Activated CD4-positive, alpha-beta T cell treated with anti-CD3 and anti-CD28 coated beads for 48 hours (primary cell): ENCODE results near the gene CLEC16A.

ENCODE experiments used
- DNase-seq: peaks from one replicate; pipeline ENCODE4 v3.0.0-alpha.2; 2020

CLEC16A gene

DNA sequence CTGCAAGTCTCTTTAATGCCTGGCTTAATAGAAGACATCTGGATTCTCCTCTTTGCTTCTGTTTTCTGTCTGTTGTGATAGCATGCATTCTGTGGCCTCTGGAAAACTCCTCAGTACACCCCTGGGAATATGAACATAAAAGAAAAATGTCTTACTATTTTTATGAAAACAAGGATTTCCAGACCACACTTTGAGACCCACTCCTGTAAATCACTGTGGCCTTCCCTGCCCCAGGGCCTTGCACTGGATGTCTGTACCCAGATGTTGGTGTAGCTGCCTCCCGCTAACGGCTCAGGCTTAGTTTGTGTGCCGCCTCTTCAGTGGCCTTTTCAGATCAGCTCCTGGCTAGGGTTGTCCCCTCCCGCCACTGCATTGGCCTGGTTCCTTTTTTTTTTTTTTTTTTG lies 185.0 kb downstream of the CLEC16A start:
- no peak for DNase-seq

DNA sequence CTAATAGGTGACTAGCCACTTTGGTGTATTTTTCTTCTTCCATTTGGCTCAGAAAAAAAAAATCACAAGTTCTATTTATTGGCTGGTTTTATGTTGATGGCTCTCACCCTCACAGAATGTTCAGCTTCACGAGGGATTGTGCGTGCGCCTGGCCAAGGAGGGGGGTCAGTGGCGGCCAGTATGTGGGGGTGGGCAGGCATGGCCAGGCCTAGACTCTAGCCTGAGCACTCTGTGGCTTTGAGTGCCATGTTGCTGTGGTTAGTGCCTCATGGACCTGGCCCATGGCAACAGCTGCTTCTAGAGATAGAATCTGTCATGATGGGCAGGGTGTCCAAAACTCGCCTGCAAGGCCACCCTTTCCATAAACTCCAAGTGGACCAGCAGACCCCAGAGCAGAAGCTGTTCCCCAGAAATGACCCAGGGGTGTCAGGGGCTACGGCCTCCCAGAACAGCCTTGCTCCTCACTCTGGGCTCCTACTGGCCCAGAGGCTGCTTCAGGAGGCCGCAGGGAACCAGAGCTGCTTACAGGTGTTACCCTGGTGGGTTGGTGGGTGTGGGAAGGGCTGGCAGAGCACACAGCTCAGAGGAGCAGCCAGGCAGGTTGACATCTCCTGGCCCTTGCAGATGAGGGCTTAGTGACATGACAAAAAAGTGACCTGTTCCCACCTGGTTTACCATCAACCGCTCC lies 186.8 kb downstream of the CLEC16A start:
- DNase-seq: no peak

- no peak for DNase-seq
These were observed 187.3 kb downstream of the CLEC16A start for GRCh38 chr16:11131706-11132105.

- DNase-seq: no peak
These were observed 189.1 kb downstream of the CLEC16A start for GRCh38 chr16:11133344-11133943.

DNA sequence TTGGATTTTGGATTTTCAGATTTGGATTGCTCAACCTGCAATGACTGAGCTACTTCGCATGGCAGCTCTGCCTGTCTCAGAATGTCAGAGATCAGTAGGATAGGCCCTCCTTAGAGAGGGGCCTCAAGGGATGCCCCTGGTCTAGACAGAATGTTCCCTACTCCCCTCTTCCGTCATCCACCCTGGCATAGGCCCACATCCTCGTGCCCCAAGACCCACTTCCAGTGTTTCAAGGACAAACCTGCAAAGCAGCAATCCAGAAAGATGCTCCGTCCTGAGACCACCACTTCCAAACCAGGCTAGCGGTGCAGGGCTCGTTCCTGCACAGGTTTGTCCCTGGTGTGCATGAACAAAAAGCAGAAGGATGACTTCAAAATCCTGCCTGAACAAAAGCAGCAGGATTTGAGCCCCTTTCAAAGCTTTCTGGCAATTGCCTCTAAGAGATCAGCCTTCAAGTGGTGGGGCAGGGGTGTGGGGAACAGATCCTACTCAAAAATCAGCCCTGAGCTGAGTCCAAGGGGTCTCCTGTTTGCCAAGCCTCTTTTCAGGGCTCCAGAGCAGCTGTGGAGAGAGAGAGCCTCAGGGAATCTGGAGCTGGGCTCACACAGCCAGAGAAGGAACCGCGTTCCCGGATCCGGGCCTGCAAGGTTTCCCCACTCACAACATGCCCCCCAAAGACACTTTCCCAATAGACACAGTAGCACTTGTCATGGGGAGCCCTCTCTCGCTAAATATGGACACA lies 190.5 kb downstream of the CLEC16A start:
- no peak for DNase-seq

- no peak for DNase-seq
These were observed 191.2 kb downstream of the CLEC16A start for GRCh38 chr16:11135464-11135973.

GRCh38 chr16:11136600-11136999 lies 192.2 kb downstream of the CLEC16A start:
- no peak for DNase-seq

GRCh38 chr16:11138022-11138768 lies 193.8 kb downstream of the CLEC16A start:
- DNase-seq: peak; percentile 54

GRCh38 chr16:11138769-11139325 lies 194.5 kb downstream of the CLEC16A start:
- no peak for DNase-seq

DNA sequence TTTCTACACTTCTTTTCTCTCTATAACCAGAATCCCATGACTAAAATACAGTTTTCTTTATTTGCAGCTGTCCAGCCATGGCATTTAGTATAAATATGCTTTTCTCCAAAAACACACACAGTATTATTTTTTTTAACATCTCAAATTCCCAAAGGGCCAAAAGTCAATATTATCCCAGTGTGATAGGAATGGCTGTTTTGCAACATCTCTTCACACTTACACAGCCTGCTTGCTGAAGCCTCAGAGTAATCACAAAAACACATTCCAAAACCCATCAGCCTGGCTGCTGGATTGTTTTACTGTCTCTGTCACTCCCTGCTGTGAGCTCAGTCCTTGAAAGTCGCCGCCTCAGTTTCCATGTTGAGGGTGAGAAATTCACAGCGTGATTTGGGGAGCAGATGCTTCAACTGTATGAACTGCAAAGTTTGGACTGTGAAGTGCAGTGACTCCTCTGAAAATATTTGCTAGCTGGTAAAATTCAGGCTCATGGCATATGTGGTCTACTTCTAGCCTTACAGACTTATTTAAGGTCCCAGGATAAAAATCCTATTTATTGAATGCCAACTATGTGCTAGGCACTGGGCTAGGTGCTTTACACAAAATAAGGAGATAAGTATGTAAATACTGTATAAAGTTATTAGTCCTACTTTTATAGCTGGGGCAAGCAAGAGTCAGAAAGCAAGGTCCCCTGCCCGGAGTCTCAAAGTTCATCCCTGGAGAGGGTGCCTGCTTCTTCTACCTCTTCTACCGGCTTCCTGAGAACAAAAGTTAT lies 195.1 kb downstream of the CLEC16A start:
- no peak for DNase-seq

DNA sequence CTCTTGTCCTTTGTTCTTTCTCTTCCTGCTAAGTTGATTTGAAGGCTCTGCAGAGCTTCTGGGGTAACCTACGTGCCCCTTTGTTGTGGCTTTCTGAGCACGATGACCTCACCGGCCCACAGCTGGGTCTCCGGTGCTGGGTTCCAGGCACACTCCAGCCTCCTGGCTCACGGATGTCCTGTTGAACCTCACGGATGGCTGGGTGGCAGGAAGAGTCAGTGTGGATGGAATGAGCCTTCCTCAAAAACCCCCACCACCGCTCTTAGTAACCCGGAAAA lies 195.7 kb downstream of the CLEC16A start:
- peak; percentile 72 for DNase-seq

- DNase-seq: no peak
These were observed 196.1 kb downstream of the CLEC16A start for GRCh38 chr16:11140466-11140865.

- DNase-seq: no peak
These were observed 196.5 kb downstream of the CLEC16A start for GRCh38 chr16:11140867-11141266.

GRCh38 chr16:11141409-11142260 lies 197.3 kb downstream of the CLEC16A start:
- no peak for DNase-seq

DNA sequence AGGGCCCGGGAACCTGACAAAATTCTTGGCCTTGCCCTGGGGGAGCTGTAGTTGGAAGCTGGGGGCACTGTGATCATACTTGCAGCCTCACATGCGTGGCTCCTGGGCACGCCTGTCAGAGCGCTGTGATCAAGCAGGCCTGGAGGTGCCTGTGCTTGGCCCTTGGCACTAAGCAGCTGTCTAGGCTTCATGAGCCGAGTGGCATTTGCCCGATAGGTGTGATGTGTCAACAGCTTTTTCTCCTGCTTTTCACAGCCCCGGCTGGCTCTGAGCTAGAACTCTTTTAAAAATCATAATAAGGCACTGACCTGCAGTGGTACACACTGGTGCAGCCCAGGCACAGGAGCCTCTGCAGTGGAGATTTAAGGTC lies 197.9 kb downstream of the CLEC16A start:
- no peak for DNase-seq

- DNase-seq: no peak
These were observed 198.6 kb downstream of the CLEC16A start for GRCh38 chr16:11142951-11143350.

DNA sequence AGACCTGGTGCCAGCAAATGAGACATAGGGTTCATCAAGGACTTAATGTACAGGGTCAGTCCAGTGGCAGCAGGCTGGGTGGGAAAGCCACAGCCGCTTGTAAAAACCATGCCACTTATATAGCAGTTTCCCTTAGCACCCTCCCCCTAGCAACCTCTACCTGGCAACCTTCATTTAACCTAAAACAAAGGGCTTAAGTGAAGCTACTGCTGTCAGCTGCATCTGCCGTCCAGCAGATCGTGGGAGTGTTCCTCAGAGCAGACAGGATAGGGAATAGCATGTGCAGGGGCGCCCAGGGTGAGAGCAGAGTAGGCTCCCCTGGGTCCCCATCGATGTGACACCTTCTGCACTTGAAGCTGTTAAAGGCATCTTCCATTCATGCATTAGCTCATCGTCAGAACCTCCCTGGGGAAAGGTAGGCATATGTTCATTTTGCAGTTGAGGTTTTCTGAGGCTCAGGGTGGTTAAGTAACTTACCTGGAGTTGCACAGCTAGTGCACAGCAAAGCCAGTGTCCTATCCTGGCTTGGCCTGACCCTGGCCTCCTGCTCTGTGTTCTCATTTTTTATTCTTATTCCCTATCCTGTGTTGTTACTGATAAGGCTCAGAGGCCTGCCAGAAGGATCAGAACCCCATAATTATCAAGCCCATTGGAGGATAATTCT lies 199.1 kb downstream of the CLEC16A start:
- DNase-seq: no peak

DNA sequence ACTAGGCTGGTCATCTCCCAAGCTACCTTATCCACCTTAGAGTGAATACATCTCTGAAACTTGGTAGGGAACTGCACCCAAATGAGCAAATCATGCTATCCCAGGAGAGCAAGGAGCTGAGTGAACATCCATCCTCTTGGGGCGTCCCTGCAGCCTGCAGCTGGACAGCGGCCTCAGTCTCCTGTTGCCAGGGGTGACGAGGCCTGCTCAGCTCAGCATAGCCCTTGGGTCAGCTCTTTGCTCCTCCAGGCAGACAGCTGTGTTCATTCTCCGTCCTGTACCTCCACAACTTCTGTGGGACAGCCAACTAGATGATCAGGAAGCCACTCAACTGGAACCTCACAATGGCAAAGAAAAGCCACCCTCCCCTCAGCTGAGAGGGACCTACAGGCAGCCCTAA lies 199.8 kb downstream of the CLEC16A start:
- DNase-seq: no peak

DNA sequence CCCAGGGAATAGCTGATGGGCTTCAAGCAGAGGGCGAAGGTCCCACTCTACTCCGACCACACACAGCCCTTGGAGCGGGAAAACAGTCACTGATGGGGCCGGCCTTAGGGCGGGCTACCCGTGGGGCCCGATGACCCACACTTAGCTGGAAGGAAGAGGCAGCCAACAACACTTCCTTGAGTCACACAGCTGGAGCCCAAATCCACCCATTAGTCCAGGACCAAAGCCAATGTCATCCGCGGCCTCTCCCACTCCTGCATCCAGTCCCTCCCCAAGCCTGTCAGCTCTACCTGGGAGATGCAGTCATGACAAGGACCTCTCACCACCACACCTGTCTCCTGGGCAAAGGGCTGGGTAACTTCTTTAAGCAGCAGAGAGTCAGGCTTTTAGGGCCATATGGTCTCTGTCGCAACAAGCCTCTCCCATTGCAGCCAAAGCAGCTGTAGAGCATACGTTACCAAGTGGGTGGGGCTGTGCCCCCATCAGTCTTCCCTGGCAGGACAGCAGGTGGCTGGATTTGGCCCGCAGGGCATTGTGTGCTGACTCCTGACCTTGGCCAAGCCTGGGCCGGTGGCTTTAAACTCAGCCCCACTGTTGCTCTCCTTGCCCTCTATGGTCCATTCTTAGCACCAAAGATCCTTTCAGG lies 200.9 kb downstream of the CLEC16A start:
- DNase-seq: no peak

DNA sequence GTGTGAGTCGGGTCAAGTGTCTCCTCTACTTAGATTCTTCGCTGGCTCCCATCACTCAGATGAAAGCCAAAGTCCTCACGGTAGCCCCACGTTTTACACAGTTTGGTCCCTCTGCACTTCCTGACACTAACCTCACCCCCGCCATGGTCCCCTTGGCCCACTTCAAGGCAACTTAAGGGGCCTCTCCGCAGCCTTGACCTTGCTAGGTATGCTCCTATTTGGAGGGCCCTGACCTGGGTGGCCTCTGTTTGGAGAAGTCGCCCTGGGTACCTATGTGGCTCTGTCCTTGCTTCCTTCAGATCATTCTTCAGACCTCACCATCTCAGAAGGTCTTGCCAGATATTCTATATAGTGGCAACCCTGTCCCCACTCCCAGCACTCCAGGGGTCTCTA lies 201.5 kb downstream of the CLEC16A start:
- DNase-seq: no peak
